GM08714 (cell line): Measurements from ENCODE around the gene TBC1D24.

Experiments used
- H3K4me3 ChIP-seq: fragments of 200-500 bp; sonication (Bioruptor generic); 2 replicates; pipeline ENCODE4 v1.5.1; 2014; ENCODE audit warnings: mild to moderate bottlenecking, low read length, inconsistent platforms
- ZNF274 ChIP-seq: IDR thresholded peaks from 2 replicates; pipeline ENCODE4 v1.6.1; 2012; ENCODE audit warnings: mild to moderate bottlenecking, low read depth, low read length

The TBC1D24 gene

DNA sequence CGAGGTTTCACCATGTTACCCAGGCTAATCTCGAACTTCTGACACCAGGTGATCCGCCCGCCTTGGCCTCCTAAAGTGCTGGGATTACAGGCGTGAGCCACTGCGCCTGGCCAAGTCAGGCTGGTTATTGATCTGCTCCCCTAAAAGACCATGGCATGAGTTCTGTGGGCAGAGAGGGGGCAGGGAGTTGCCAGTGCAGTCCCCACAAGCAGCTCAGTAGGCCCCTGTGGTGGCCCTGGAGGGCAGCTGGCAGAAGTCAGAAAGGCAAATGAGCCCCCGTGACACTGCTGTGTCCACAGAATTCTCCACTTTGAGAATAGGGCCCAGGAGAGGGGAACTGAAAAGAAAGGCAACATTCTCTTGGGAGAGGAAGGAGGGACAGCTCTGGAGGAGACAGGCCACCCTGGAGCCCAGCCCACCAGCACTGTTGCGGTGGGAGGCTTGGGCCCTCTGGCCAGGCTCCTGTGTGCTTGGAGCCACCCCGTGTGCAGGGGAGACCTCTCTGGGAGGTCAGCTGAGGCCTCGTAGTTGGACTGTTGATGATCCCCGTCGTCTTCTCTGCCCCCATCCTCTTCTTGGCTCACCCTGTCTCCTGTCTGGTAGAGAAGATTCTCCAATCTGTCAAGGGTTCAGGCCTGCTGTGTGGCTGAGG, 43.2 kb downstream of the TBC1D24 start:
- no peak for TF ChIP-seq ZNF274

DNA sequence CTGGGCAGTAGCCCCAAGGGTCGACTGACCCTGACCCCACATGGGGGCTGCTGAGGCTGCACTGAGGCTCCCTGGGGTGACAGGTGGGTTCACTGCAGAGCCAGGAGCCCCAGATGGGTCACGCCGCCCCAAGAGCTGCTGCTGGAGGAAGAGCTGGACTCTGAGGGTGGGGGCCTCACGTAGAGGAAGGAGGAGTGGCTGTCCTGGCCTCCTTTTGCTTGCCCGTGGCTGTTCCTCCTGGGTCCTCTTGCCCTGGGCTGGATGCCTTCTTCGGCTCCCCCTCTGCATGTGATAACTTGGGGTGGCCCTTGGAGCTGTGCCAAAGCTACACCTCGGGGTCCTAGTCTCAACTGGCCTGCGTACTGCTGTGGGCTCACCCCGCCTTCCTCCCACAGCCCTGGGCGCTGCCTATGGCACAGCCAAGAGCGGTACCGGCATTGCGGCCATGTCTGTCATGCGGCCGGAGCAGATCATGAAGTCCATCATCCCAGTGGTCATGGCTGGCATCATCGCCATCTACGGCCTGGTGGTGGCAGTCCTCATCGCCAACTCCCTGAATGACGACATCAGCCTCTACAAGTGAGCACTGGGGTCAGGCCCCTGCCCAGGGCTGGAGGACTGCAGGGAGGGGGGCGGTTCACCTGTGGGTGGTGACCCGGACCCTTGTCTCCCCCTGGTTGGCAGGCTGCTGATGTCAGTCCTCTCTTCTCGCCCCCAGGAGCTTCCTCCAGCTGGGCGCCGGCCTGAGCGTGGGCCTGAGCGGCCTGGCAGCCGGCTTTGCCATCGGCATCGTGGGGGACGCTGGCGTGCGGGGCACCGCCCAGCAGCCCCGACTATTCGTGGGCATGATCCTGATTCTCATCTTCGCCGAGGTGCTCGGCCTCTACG, 44.1 kb downstream of the TBC1D24 start:
- TF ChIP-seq ZNF274: no peak
- no peak overlapping the region for H3K4me3 ChIP-seq

More for the DNA sequence above, 43.2 kb downstream of the TBC1D24 start:
- no peak overlapping the region for H3K4me3 ChIP-seq

DNA sequence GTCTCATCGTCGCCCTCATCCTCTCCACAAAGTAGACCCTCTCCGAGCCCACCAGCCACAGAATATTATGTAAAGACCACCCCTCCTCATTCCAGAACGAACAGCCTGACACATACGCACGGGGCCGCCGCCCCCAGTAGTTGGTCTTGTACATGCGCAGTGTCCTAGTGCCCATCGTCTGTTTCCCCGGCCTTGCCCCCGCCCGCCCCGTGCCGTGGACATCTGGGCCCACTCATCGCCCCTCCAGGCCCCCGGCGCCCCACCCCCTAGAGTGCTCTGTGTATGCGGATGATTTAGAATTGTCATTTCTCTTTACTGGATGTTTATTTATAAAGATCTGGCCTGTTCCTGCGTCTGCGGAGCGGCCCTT, 44.8 kb downstream of the TBC1D24 start:
- TF ChIP-seq ZNF274: no peak
- H3K4me3 ChIP-seq: no peak overlapping the region; the same call in 1 of the 2 replicates

DNA sequence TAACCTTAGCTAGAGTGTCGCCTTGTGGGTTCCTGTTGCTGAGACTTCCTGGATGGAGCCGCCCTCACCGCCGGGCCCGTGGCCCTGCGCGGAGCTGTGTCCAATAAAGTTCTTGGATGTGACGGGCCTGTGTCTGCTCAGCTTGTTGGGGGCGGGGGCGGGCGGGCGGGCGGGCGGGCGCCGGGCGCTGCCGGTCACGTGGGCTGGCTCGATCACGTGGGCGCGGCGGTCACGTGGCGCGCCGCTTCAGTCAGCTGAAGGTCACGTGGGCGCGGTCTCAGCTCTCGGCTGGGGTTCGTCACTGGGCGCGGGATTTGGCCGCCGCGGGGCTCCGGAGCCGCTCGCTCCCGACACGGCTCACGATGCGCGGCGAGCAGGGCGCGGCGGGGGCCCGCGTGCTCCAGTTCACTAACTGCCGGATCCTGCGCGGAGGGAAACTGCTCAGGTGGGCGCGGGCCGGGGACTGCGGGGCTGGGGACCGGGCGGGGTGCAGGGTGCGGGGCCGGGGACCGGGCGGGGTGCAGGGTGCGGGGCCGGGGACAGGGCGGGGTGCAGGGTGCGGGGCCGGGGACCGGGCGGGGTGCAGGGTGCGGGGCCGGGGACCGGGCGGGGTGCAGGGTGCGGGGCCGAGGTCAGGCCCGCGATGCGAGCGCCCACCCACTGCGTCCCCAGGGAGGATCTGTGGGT, 45.3 kb downstream of the TBC1D24 start, which contains the start of gene AMDHD2:
Gene AMDHD2, plus strand, starts transcription at position 275 of the 687 bp plus-strand sequence. Its CDS starts 88 bp downstream, at position 363.
- H3K4me3 ChIP-seq: peak within 1 kb of the TSS; percentile 68; the same call in 1 of the 2 replicates
- TF ChIP-seq ZNF274: no peak

DNA sequence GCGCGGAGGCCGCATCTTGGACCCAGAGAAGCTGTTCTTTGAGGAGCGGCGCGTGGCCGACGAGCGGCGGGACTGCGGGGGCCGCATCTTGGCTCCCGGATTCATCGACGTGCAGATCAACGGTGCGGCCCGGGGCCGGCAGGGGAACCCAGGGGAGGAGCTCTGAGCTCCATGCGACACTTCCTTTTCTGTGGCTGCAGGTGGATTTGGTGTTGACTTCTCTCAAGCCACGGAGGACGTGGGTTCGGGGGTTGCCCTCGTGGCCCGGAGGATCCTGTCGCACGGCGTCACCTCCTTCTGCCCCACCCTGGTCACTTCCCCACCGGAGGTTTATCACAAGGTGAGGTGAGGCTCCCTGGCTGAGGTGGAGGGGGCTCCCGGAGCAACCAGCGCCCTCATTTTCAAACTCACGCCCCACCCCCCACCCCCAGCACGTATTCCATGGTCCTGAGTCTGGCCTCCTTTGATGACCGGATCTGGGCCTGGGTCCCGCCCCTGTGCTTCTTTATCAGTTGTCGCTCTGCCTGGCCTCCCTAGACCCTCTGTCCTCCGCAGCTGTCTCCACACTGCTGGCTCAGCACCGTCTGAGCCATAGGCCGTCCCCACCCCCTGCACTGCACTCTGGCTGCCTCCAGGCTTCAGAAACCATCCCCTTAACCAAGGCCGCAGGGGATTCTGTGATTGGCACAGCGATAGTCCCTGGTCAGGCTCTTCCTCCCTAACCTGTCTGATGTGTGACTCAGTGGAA, 46.0 kb downstream of the TBC1D24 start:
- H3K4me3 ChIP-seq: peak overlapping the region; percentile 68; the same call in 1 of the 2 replicates
- no peak for TF ChIP-seq ZNF274

DNA sequence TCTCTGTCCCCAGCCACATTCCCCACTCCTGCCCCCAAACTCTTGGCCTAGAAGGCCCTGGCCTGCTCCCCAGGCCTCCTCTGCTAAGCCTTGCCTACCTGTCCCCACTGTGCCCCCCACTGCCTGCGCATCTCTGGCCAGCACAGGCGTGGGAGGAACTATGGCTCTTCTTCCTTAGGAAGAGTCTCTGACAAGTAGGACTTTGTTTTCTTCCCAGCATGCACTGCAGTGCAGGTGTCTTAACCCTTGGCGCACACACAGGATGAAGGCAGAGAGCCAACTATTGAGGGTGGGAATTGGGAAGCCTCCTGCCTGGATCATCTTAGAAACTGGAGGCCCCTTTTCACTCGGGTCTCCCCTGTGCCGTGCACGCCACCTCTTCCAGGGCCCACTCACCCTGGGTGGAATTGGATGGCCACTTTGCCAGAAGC, 48.9 kb downstream of the TBC1D24 start:
- no peak overlapping the region for H3K4me3 ChIP-seq

DNA sequence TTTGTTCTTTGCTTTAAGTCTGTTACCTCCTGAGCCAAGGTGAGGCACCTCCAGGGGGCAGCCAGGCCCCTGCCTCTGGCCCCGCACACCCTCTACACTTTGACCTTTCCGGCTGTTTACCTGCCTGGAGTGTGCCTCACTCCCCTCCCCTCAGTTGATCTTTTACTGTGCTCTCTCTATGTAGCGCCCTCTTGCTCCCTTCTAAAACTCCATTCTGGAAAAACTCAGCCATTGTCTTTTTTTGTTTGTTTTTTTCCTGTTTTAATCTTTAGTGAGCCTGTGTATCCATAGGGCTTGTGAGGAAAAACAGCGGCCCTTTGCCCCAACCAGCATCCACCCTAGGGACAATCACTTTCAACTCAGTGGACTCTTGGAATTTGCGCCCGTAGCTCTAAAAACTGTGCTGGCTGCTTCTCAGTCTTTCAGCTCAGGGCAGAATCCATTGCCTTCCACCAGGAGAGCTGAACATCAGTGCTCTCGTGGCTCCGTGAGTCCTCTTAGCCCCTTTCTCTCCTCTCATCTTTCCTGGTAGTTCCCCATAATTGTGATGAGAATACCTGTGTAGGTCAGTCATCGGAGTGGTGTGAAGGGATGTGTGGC, 49.5 kb downstream of the TBC1D24 start:
- H3K4me3 ChIP-seq: no peak overlapping the region
- TF ChIP-seq ZNF274: no peak

More for the DNA sequence above, 48.9 kb downstream of the TBC1D24 start:
- no peak for TF ChIP-seq ZNF274

DNA sequence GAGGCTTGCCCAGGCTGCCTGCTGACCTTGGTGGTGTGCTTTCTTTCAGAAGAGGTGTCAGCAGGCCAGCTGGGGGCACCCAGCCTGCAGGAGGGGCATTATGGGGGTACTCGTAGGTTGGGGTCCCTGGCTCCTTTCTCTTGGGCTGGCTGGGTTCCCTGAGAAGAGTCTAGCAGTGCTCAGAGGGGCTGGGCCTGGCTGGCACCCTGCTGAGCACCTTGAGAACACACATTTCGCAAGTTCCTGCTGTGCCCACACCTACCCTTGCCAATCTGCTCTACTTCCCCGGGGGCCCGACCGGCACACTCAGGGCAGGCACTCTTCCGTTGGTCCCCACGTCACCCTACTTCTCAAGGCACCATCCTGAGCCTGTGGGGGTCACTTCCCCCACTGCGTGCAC, 51.2 kb downstream of the TBC1D24 start:
- no peak for TF ChIP-seq ZNF274

DNA sequence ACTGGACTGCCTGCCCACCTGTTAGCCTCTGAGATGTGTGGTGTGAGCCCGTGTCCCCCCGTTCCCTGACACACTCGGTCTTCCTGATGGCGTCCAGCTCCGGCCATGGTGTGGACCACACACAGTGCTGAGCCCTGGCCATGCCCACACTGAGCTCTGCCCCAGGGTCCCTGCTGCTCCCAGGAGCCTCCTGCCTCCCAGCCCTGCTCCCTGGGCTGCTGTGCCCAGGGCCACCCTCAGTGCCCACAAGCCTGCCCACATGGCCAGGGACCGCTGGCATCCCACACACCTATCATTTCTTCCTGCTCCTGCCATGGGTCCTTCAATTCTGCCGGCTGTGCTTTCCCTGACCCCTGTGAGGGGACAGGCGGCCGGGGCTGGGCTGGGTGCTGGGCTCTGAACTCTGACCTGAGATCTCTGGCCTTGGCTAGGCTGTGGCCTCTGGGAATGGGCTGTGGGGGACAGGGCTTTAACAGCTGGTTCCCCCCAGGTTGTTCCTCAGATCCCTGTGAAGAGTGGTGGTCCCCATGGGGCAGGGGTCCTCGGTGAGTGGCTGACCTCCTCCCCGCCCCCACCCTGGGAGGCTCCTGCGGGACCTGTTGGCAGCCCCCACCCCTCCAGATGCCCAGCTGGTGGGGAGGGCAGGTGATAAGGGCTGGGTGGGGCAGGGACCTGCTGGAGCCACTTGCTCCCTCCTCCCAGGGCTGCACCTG, 52.3 kb downstream of the TBC1D24 start:
- H3K4me3 ChIP-seq: no peak overlapping the region
- no peak for TF ChIP-seq ZNF274

More for the DNA sequence above, 51.2 kb downstream of the TBC1D24 start:
- no peak overlapping the region for H3K4me3 ChIP-seq

DNA sequence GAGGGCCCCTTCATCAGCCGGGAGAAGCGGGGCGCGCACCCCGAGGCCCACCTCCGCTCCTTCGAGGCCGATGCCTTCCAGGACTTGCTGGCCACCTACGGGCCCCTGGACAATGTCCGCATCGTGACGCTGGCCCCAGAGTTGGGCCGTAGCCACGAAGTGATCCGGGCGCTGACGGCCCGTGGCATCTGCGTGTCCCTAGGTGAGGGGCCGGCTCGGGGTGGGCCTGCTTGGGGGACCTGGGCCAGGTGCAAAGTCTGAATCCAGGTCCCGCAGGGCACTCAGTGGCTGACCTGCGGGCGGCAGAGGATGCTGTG, 52.8 kb downstream of the TBC1D24 start:
- no peak for TF ChIP-seq ZNF274
- no peak overlapping the region for H3K4me3 ChIP-seq

DNA sequence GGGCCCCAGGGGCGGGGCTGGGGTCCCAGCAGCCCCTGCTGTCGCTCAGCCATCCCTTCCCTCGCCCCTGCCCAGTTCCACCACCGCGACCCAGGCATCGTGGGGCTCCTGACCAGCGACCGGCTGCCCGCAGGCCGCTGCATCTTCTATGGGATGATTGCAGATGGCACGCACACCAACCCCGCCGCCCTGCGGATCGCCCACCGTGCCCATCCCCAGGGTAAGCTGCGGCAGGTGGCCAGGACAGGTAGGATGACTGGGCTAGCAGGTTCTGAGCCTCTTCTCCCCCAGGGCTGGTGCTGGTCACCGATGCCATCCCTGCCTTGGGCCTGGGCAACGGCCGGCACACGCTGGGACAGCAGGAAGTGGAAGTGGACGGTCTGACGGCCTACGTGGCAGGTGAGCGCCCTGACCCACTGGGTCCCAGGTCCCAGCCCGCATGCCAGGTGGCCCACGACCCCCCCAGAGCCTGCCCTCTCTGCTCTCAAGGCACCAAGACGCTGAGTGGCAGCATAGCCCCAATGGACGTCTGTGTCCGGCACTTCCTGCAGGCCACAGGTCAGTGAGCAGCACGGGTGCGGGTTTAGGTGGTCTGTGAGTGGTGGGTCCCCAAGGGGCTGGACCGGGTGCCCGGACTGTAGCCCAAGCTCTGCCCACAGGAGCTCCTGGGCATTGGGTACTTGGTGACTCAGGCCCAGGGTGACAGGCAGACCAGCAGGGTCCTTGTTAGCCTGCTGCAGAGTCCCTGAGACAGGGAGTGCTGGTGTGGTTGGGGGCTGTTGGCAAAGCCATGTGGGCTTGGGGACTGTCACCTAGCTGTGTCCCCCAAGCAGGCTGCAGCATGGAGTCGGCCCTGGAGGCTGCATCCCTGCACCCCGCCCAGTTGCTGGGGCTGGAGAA, 53.5 kb downstream of the TBC1D24 start:
- no peak for TF ChIP-seq ZNF274
- no peak overlapping the region for H3K4me3 ChIP-seq
